Suprapubic skin (tissue), 4 donors: ENCODE results near the gene SIRT3. TPM values are rescaled to one million over a fixed set of nuclear protein-coding genes. Genes with fewer than 3 reads are reported as not detected.

Source experiments
- DNase-seq, 2 donors: peaks; one replicate each; pipeline ENCODE4 v3.0.0-alpha.2; 2019; ENCODE audit warnings: low spot score in 2 of 2
- H3K27ac ChIP-seq: fragments of 200-600 bp; sonication (generic); one replicate; pipeline ENCODE4 v1.5.1; 2019
- H3K27me3 ChIP-seq: fragments of 200-600 bp; sonication (generic); one replicate; pipeline ENCODE4 v1.5.1; 2019
- H3K36me3 ChIP-seq: fragments of 200-600 bp; sonication (generic); one replicate; pipeline ENCODE4 v1.5.1; 2019
- H3K4me1 ChIP-seq: fragments of 200-600 bp; sonication (generic); one replicate; pipeline ENCODE4 v1.5.1; 2019
- H3K4me3 ChIP-seq: fragments of 200-600 bp; sonication (generic); one replicate; pipeline ENCODE4 v1.5.1; 2019; ENCODE audit warnings: mild to moderate bottlenecking
- H3K9me3 ChIP-seq: fragments of 200-600 bp; sonication (generic); one replicate; pipeline ENCODE4 v1.5.1; 2019
- CTCF ChIP-seq, 2 donors: fragments of 200-600 bp in 1 of 2; fragments of 450-650 bp in 1 of 2; sonication (generic) in 1 of 2; IDR thresholded peaks; one replicate each; pipeline ENCODE4 v1.5.1; 2016 to 2019; ENCODE audit warnings: antibody characterized with exemption in 2 of 2, mild to moderate bottlenecking in 1 of 2, moderate library complexity in 1 of 2
- EP300 ChIP-seq: sonication (generic); formaldehyde crosslinking; IDR thresholded peaks from one replicate; pipeline ENCODE4 v1.6.1; 2017; ENCODE audit warnings: antibody characterized with exemption
- POLR2A ChIP-seq, 2 donors: fragments of 450-650 bp; IDR thresholded peaks; one replicate each; pipeline ENCODE4 v1.6.1; 2017; ENCODE audit warnings: antibody characterized with exemption in 2 of 2, mild to moderate bottlenecking in 2 of 2, moderate library complexity in 2 of 2
- POLR2AphosphoS5 ChIP-seq, 3 donors: sonication (generic); formaldehyde crosslinking; IDR thresholded peaks; one replicate each; pipeline ENCODE4 v1.6.1; 2017; ENCODE audit warnings: antibody characterized with exemption in 3 of 3
- WGBS: methylation state at CpG from one replicate; pipeline ENCODE4 v1.1.5; 2018; 5-methylcytosine and 5-hydroxymethylcytosine counted together
- total RNA-seq, 4 donors: library from RNA; depleted of rRNA; stranded (reverse); fragments of >200 nt; gene quantifications; one replicate each; pipeline ENCODE4 v1.1.0, GENCODE V29; 2016

Gene SIRT3
- total RNA-seq, 4 donors from 2014 or later: 9.1 to 20.1 (median 13.3) TPM

- no peak for TF ChIP-seq POLR2AphosphoS5 (IDR thresholded peaks at IDR 0.05)
- TF ChIP-seq POLR2A (IDR thresholded peaks at IDR 0.05): no peak
- no peak for TF ChIP-seq EP300
- TF ChIP-seq CTCF (IDR thresholded peaks at IDR 0.05): no peak
- 0% methylated on average over 11 of the region's 39 CpGs for WGBS
- Histone ChIP-seq H3K4me1 (peaks cover 61% of the 10 kb centered on the region), H3K36me3 (peaks cover 53% of the 10 kb centered on the region), H3K27me3 (no peaks in the 10 kb centered on the region), H3K9me3 (no peaks in the 10 kb centered on the region), H3K27ac (peak overlapping the region; percentile 100), H3K4me3 (peak overlapping the region; percentile 80)
- peak; percentile 80 to 81 for DNase-seq
Measured at GRCh38 chr11:206526-207207, 29.5 kb downstream of the SIRT3 start.

DNA sequence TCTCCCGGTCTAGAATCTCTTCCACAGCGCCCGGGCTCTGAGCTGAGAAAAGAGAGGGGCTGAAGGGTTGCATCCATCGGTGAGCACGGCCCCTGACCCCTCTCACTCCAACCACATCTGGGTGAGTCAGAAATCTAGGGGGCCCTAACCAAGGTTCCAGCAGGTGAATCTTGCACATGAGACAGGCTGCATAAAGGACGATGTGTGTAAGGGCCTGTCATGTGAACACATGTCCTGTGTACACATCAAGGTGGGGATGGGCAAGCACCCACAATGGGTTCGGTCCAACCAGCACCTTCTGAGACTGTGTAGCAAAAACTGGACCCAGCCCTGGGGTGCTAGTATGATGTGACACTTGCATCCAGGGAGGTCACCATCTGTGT, 30.1 kb downstream of the SIRT3 start:
- peaks cover 59% of the 10 kb centered on the region for H3K4me1 ChIP-seq
- H3K27me3 ChIP-seq: no peaks in the 10 kb centered on the region
- no peak overlapping the region for H3K27ac ChIP-seq
- peak; percentile 57 to 73 for DNase-seq
- H3K4me3 ChIP-seq: peak overlapping the region; percentile 80
- 93% methylated on average over 6 of the region's 7 CpGs for WGBS
- no peaks in the 10 kb centered on the region for H3K9me3 ChIP-seq
- H3K36me3 ChIP-seq: peaks cover 52% of the 10 kb centered on the region
- no peak for TF ChIP-seq CTCF (IDR thresholded peaks at IDR 0.05)

DNA sequence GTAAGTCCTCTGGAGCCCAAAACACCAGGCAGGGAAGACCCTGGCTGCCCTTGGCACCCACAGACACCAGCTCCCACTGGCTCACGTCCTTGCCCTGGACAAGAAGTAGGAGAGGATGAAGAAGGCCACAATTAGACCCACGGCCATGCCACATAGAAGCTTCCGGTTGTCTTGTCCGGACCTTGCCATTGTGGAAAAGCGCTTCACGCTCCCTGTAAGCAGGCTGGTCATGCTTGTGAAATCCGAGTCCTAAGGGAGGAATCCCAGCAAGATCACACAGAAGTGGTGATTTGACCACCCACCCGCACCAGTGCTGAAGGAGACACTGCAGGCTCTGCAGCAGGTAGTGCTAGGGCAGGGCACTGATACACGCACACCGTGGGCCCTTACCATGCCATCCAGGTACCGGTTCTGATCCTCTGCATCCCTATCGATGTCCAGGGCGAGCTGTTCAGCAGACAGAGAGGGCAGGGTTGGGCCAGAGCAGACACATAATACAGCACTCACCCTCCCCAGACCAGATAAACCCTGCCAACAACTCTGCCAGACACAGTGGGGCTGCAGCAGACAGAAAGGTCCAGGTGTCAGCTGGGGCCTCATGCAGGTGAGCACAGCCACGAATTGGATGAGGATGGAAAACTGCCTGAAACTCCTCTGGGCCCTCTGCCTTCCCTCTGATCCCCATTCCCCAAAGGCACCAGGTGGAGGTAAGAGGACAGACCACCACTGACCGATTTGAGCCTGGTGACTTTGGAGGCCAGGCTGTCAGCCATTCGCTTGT, 30.7 kb downstream of the SIRT3 start:
- Histone ChIP-seq H3K9me3 (no peaks in the 10 kb centered on the region), H3K27me3 (no peaks in the 10 kb centered on the region), H3K4me1 (peaks cover 53% of the 10 kb centered on the region), H3K4me3 (peak overlapping the region; percentile 80), H3K27ac (no peak overlapping the region), H3K36me3 (peaks cover 50% of the 10 kb centered on the region)
- TF ChIP-seq EP300: no peak
- no peak for TF ChIP-seq POLR2AphosphoS5 (IDR thresholded peaks at IDR 0.05)
- TF ChIP-seq CTCF (IDR thresholded peaks at IDR 0.05): no peak
- TF ChIP-seq POLR2A (IDR thresholded peaks at IDR 0.05): no peak
- 86% methylated on average over 13 of the region's 16 CpGs for WGBS
- DNase-seq: no peak

- Histone ChIP-seq H3K36me3 (peaks cover 45% of the 10 kb centered on the region), H3K4me1 (peaks cover 46% of the 10 kb centered on the region), H3K4me3 (no peak overlapping the region), H3K27me3 (no peaks in the 10 kb centered on the region), H3K27ac (no peak overlapping the region), H3K9me3 (no peaks in the 10 kb centered on the region)
- TF ChIP-seq POLR2AphosphoS5 (IDR thresholded peaks at IDR 0.05) (no peak), EP300 (no peak), CTCF (IDR thresholded peaks at IDR 0.05) (no peak)
- no peak for DNase-seq
- WGBS: 83% methylated on average over 9 of the region's 12 CpGs
Measured at GRCh38 chr11:204587-205109, 31.5 kb downstream of the SIRT3 start.

DNA sequence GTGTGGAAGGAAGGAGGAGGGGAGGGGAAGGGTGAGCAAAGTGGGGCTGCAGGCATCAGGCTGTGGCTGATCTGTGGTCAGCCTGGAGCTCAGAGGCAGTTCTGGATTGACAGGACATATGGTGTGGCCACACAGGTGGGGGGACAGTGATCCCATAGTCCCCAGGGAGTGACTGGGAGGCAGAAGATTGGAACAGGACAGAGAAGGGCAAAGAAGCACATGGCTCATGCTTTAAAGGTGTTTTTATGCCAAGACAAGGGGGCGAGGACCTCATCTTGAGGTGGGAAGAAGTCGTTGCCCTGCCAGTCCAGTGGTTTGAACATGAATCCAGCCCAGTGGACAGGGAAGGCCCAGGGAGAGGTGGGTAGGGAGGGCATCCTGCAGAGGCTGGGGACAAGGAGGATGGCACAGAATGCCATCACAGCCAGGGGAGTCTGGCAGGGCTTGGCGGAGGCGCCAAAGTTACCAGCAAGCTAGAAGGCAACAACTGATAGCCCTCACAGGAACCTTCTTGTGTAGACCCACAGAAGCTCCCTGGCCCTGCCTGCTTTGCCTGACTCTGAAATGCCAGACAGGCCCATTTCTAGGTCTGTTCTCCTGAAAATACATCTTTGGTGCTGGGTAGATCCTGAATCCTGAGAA, 32.1 kb downstream of the SIRT3 start:
- WGBS: 83% methylated on average over 4 of the region's 4 CpGs
- peaks cover 43% of the 10 kb centered on the region for H3K36me3 ChIP-seq

More for the DNA sequence above, 32.1 kb downstream of the SIRT3 start:
- Histone ChIP-seq H3K4me1 (peaks cover 40% of the 10 kb centered on the region), H3K9me3 (no peaks in the 10 kb centered on the region), H3K4me3 (no peak overlapping the region), H3K27ac (no peak overlapping the region), H3K27me3 (no peaks in the 10 kb centered on the region)
- TF ChIP-seq POLR2A (IDR thresholded peaks at IDR 0.05) (no peak), POLR2AphosphoS5 (IDR thresholded peaks at IDR 0.05) (no peak), CTCF (IDR thresholded peaks at IDR 0.05) (no peak), EP300 (no peak)
- DNase-seq: no peak
